Effector CD8-positive, alpha-beta T cell (primary cell): ENCODE data around the gene TAGAP.
"Not testable (repeated sequence)": the region's sequence is repeated elsewhere in the genome, so short reads cannot be mapped to it uniquely, and the experiment has no call there.

Source experiments
- DNase-seq: peaks from one replicate; lab custom pipeline; 2025; lab: John Stamatoyannopoulos, UW

The TAGAP gene

GRCh38 chr6:159010037-159010612 lies 34.7 kb downstream of the TAGAP start:
- DNase-seq, result not testable (repeated sequence)

DNA sequence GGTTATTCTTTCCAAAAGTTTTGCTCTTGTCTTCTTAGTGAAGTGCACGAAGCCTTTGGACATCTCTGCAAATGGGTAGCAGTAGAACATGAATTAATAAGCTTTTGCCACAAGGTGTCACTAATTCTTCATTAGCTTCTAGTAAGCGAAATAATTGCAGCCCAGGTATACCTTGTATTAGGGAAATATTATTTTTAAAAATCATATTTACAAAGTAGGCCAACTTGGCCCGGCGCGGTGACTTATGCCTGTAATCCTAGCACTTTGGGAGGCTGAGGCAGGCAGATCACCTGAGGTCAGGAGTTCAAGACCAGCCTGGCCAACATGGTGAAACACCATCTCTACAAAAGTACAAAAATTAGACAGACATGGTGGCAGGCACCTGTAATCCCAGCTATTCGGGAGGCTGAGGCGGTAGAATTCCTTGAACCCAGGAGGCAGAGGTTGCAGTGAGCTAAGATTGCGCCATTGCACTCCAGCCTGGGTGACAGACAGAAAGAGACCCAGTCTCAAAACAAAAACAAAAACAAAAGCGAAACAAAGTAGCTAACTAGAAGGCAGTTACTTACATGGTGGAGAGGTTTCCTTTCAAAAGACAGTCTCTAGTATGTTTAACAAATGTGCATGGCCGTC lies 36.0 kb downstream of the TAGAP start:
- no peak for DNase-seq

DNA sequence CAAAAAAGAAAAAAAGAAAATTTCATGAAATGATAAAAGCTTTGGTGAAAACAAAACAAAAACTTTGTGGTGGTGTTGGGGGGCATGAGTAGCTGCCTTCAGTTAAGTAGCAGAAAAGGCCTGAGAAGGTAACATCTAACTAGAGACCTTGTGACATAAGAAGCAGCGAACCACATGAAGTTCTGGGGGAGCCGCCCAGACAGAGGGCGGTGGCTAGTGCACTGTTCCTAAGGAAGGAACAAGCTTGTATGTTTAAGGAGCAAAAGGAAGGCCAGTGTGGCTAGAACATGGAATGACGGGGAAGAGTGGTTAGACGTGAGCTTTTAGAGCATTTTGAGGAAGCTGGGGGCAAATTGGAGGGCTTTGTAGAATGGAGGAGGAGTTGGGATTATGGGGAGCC lies 37.3 kb downstream of the TAGAP start:
- no peak for DNase-seq

DNA sequence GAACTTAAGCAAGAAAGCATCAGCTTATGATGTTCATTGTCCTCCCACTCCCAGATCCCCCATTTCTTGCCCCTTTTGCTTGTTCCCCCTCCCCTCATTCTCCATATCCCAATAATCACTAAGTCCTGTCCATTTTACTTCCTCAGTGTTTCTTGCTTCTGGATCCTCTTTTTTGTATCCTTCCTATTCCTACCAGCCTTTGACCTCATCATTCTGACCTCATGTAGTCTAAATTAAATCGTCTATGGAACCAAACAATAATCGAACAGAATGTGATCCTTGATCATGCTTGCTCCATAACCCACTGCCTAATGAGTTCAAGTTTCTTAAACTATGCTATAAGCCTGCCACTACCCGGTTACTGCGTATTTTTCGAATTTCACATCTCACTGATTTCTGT lies 39.4 kb downstream of the TAGAP start:
- DNase-seq, result no peak

DNA sequence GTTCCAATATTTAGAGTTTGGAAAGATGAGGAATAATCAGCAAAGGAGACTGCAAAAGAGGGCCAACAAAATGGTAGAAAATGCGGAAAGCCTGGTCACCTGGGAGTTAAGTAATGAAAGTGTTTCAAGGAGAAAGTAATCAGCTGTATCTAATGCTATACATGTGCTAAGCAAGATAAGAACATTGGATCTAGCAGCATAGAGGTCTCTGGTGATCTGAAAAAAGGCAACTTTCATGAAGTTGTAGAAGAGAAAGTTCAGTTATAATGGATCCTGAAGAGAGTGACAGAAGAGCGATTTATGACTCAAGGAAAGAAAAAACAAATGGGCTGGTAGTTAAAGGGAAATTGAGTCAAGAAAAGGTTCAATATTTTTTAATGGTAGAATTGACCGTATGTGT lies 40.2 kb downstream of the TAGAP start:
- DNase-seq, result no peak

GRCh38 chr6:159002432-159003155 lies 42.2 kb downstream of the TAGAP start:
- no peak for DNase-seq

- peak; percentile 83 for DNase-seq
Measured at GRCh38 chr6:158999666-159000403, 45.0 kb downstream of the TAGAP start, which contains the start of gene RSPH3. TSS of gene RSPH3 (minus strand) at chr6:159000202. CDS start at chr6:158999550, 652 bp downstream.

DNA sequence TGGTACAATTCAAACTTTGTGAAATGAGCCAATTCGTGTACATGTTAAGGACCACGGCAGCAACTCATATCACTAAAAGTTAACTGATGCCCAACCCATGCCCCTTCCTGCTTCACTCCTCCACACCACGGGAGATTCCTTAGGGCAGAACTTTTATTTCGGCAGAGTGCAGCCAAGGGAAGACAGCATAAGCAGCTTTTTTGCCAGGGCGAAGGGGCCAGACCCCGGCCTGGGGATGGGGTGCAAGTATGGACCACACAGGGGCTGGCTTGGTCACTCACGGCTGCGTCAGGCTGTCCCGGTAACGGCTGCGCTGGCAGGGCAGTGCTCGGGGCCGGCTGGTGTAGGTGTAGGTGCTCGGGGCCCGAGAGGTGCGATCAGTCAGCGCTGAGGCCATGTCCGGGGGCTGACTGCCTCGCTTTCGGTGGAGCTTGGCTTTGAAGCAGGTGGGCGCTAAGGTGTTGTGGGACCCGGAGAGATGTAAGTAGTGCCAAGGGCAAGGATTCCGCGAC lies 45.6 kb downstream of the TAGAP start:
- no peak for DNase-seq

- DNase-seq, result no peak
Measured at GRCh38 chr6:158996856-158997255, 47.9 kb downstream of the TAGAP start.

GRCh38 chr6:158993639-158994038 lies 51.2 kb downstream of the TAGAP start:
- no peak for DNase-seq

GRCh38 chr6:158991017-158991723 lies 53.6 kb downstream of the TAGAP start:
- no peak for DNase-seq

GRCh38 chr6:158989711-158990110 lies 55.1 kb downstream of the TAGAP start:
- not testable (repeated sequence) for DNase-seq

DNA sequence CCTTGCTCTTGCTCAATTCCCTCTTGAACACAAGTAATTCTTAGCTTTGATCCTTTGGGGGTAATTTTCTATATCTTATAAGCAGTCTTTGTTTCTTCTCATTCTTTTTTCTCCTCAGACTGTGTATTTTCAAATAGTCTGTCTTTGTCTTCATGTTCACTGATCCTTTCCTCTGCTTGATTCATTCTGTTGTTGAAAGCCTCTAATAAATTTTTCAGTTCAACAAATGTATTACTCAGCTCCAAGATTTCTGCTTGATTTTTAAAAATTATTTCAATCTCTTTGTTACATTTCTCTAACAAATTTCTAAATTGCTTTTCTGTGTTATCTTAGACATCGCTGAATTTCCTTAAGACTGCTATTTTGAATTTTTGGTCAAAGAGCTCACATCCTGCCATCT lies 56.3 kb downstream of the TAGAP start:
- DNase-seq, result no peak

GRCh38 chr6:158987657-158988056 lies 57.1 kb downstream of the TAGAP start:
- no peak for DNase-seq
